Adrenal gland (tissue), 5 donors: ENCODE results near the gene AGAP1.

Experiments used
- POLR2A ChIP-seq, 2 donors: fragments of 450-650 bp; IDR thresholded peaks; one replicate each; pipeline ENCODE4 v1.6.1; 2017; ENCODE audit warnings: antibody characterized with exemption in 2 of 2, mild to moderate bottlenecking in 2 of 2, moderate library complexity in 1 of 2
- TF ChIP-seq, protein P1 (sequence below), 6 experiments: fragments of 450-650 bp in 4 of 6; fragments of 200-600 bp in 2 of 6; sonication (generic) in 1 of 6; IDR thresholded peaks; 1 replicate in 5 of 6; 2 replicates in 1 of 6; pipeline versions ENCODE4 v1.5.1 to v1.8.0; 2016 to 2021; ENCODE audit warnings: antibody characterized with exemption in 6 of 6, mild to moderate bottlenecking in 2 of 6, moderate library complexity in 1 of 6
- donor health status: DM: no; HTN: no; CAD: no.

DNA sequence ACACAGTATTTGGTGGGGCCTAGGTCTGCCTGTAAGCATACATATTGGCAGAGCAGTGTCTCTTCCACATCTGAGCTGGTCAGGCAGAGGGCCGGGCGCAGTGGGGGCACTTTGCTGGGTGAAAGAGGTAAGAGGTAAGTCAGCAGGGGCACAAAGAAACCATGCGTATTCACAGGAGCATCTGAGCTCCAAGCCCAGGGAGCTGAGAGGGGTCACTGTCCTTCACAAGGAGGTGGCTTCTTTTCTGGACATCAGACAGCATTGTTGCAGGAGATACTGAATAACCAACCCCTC, 201.7 kb downstream of the AGAP1 start:
- TF ChIP-seq, protein P1, sequence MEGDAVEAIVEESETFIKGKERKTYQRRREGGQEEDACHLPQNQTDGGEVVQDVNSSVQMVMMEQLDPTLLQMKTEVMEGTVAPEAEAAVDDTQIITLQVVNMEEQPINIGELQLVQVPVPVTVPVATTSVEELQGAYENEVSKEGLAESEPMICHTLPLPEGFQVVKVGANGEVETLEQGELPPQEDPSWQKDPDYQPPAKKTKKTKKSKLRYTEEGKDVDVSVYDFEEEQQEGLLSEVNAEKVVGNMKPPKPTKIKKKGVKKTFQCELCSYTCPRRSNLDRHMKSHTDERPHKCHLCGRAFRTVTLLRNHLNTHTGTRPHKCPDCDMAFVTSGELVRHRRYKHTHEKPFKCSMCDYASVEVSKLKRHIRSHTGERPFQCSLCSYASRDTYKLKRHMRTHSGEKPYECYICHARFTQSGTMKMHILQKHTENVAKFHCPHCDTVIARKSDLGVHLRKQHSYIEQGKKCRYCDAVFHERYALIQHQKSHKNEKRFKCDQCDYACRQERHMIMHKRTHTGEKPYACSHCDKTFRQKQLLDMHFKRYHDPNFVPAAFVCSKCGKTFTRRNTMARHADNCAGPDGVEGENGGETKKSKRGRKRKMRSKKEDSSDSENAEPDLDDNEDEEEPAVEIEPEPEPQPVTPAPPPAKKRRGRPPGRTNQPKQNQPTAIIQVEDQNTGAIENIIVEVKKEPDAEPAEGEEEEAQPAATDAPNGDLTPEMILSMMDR (IDR thresholded peaks at IDR 0.05), result no peak
- no peak for TF ChIP-seq POLR2A (IDR thresholded peaks at IDR 0.05)
